Measurements from ENCODE around the gene PODXL2.
A peak's percentile ranks its signal among the peaks of the same experiment; 100 is the strongest.

PODXL2 gene

DNA sequence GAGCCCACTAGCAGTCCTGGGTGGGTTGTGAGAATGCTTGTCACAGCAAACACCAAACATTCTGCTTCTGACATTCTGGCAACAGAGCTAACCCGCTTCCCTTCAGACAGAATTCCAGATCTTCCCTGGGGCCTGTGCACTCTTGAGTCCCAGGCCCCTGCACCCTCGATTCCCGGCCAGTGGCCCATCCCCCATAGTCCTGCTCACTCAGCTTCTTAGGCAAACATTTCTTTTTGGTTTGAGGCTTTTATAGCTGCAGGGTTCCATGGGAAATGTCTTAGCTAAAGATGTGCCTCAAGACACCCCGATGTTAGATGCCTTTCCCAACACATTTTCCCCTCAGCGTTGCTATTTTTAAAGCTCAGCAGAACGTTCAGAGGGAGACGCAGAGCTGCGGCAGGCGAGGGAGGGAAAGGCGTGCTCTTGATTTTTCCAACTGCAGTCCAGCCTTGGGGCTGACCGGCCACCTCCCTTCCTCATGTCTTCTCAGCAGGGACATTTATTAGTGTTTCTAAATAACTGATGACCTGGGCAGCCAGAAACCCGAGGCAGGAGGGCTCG, 78.9 kb downstream of the PODXL2 start:
- H3K27ac ChIP-seq (ENCODE audit: poor library complexity, severe bottlenecking): no peak overlapping the region
- no peaks in the 10 kb centered on the region for H3K27me3 ChIP-seq (ENCODE audit: insufficient read depth, poor library complexity, severe bottlenecking)
- H3K36me3 ChIP-seq (ENCODE audit: low read depth): no peaks in the 10 kb centered on the region
- peaks cover 2% of the 10 kb centered on the region for H3K4me1 ChIP-seq (ENCODE audit: insufficient read depth, poor library complexity, severe bottlenecking)
- H3K9me3 ChIP-seq (ENCODE audit: severe bottlenecking): no peaks in the 10 kb centered on the region
- TF ChIP-seq, protein P1, sequence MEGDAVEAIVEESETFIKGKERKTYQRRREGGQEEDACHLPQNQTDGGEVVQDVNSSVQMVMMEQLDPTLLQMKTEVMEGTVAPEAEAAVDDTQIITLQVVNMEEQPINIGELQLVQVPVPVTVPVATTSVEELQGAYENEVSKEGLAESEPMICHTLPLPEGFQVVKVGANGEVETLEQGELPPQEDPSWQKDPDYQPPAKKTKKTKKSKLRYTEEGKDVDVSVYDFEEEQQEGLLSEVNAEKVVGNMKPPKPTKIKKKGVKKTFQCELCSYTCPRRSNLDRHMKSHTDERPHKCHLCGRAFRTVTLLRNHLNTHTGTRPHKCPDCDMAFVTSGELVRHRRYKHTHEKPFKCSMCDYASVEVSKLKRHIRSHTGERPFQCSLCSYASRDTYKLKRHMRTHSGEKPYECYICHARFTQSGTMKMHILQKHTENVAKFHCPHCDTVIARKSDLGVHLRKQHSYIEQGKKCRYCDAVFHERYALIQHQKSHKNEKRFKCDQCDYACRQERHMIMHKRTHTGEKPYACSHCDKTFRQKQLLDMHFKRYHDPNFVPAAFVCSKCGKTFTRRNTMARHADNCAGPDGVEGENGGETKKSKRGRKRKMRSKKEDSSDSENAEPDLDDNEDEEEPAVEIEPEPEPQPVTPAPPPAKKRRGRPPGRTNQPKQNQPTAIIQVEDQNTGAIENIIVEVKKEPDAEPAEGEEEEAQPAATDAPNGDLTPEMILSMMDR (IDR thresholded peaks at IDR 0.05; ENCODE audit: poor library complexity, severe bottlenecking): no peak
- ATAC-seq (ENCODE audit: low read depth) (no peak), DNase-seq (ENCODE audit: low spot score) (no peak)
- H3K4me3 ChIP-seq (ENCODE audit: severe bottlenecking): no peak overlapping the region

DNA sequence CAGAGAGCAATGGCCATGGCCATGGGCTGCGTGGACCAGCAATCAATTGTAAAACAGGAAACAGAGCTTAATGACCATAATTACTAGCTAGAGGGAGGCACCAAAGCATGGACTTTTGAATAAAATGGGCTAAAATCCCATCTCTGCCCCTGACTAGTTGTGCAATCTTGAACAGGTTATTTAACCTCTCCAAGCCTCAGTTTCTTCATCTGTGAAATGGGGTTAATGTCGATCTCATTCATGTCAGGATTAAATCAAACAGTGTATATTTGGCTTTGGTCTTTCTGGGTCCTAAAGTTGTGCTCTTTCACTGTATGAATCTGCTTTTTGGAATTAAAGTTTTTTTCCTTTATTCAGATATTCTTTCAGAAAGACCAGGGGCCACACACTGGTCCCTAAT, 79.9 kb downstream of the PODXL2 start:
- no peaks in the 10 kb centered on the region for H3K9me3 ChIP-seq (ENCODE audit: severe bottlenecking)
- no peak overlapping the region for H3K4me3 ChIP-seq (ENCODE audit: severe bottlenecking)
- TF ChIP-seq, protein P1 (IDR thresholded peaks at IDR 0.05; ENCODE audit: poor library complexity, severe bottlenecking): no peak
- no peaks in the 10 kb centered on the region for H3K36me3 ChIP-seq (ENCODE audit: low read depth)
- H3K27ac ChIP-seq (ENCODE audit: poor library complexity, severe bottlenecking): no peak overlapping the region
- ATAC-seq (ENCODE audit: low read depth) (no peak), DNase-seq (ENCODE audit: low spot score) (no peak)
- H3K4me1 ChIP-seq (ENCODE audit: insufficient read depth, poor library complexity, severe bottlenecking): peaks cover 2% of the 10 kb centered on the region
- no peaks in the 10 kb centered on the region for H3K27me3 ChIP-seq (ENCODE audit: insufficient read depth, poor library complexity, severe bottlenecking)

DNA sequence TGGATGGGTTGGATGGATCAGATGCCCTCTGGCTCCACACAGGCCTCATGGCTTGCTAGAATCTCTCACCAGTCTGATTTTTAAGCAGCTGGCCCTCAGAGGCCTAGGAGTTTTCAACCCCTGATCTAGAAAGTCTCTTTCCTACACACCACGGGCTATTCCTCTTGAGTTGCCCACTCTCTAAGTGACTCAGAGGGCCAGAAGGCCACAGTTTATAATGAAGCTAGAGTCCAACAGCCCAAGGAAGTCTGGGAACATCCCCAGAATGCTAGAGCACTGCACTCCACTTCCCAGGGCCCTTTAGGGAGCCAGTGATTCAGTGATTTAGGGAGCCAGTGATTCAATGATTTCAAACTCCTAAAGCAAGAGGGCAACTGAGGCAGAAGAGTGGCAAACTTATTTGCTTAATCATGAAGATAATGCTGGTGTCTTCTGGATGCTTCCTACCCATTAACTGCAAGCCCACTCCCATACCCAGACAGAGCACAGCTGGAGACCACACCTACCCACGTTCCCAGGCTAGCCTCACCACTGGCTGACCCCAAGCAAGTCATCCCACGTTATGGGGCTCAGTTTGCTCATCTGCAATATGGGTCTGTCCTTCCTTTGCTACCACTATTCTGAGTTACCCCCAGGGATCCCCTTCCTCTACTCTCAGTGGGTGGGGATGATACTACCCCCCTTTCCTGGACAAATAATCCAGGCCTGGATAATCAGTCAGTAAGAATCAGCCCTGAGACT, 80.5 kb downstream of the PODXL2 start:
- Histone ChIP-seq H3K4me1 (ENCODE audit: insufficient read depth, poor library complexity, severe bottlenecking) (peaks cover 2% of the 10 kb centered on the region), H3K27ac (ENCODE audit: poor library complexity, severe bottlenecking) (no peak overlapping the region), H3K36me3 (ENCODE audit: low read depth) (no peaks in the 10 kb centered on the region), H3K9me3 (ENCODE audit: severe bottlenecking) (no peaks in the 10 kb centered on the region), H3K4me3 (ENCODE audit: severe bottlenecking) (no peak overlapping the region), H3K27me3 (ENCODE audit: insufficient read depth, poor library complexity, severe bottlenecking) (no peaks in the 10 kb centered on the region)
- ATAC-seq (ENCODE audit: low read depth) (no peak), DNase-seq (ENCODE audit: low spot score) (no peak)
- TF ChIP-seq, protein P1 (IDR thresholded peaks at IDR 0.05; ENCODE audit: poor library complexity, severe bottlenecking): no peak

DNA sequence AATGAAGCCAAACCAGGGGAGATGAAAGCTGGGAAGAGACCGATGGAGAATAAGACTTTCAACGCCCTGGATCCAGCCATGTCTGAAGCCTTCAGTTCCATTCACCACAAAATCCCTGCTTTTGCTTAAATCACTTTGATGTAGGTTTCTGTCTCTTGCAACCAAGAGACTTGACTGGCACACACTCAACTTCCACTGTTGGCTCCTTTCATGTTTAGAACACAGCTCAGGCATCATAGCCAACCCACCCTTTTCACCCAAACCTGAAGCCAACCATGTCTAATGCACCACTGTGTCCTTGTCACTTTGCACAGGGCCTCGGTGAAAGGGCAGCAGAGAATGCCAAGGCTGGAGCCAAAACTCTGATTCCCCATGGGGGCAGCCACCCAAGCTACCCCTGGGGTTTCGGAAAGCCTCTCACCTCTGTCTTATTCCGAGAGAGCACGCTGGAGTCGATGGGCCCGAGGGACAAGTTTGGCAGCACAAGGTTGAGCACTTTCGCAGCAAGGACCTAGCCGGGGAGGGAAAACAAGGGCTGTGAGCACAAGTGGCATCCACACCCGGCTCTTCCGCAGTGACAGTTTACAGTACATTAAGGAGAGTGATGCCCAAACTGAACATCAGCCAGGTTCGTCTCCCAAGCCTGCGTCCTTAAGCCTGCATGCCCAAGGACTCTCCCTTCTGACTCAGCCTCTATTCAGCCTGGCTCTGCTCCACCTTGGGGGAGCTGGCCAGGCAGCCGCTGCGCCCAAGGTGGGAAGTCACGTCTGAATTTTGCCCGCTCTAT, 81.4 kb downstream of the PODXL2 start:
- TF ChIP-seq, protein P1 (IDR thresholded peaks at IDR 0.05; ENCODE audit: poor library complexity, severe bottlenecking): no peak
- H3K4me1 ChIP-seq (ENCODE audit: insufficient read depth, poor library complexity, severe bottlenecking): peaks cover 2% of the 10 kb centered on the region
- H3K27ac ChIP-seq (ENCODE audit: poor library complexity, severe bottlenecking): no peak overlapping the region
- no peaks in the 10 kb centered on the region for H3K9me3 ChIP-seq (ENCODE audit: severe bottlenecking)
- H3K4me3 ChIP-seq (ENCODE audit: severe bottlenecking): no peak overlapping the region
- H3K36me3 ChIP-seq (ENCODE audit: low read depth): no peaks in the 10 kb centered on the region
- DNase-seq (ENCODE audit: low spot score) (peak; percentile 29), ATAC-seq (ENCODE audit: low read depth) (peak; percentile 69; the same call in 2 of the 3 replicates)
- H3K27me3 ChIP-seq (ENCODE audit: insufficient read depth, poor library complexity, severe bottlenecking): no peaks in the 10 kb centered on the region

Measured in RWPE2 (cell line).